ENCODE measurements around the gene CMC1.
"Not testable (repeated sequence)": the region's sequence is repeated elsewhere in the genome, so short reads cannot be mapped to it uniquely, and the experiment has no call there.

The CMC1 gene, protein sequence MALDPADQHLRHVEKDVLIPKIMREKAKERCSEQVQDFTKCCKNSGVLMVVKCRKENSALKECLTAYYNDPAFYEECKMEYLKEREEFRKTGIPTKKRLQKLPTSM

DNA sequence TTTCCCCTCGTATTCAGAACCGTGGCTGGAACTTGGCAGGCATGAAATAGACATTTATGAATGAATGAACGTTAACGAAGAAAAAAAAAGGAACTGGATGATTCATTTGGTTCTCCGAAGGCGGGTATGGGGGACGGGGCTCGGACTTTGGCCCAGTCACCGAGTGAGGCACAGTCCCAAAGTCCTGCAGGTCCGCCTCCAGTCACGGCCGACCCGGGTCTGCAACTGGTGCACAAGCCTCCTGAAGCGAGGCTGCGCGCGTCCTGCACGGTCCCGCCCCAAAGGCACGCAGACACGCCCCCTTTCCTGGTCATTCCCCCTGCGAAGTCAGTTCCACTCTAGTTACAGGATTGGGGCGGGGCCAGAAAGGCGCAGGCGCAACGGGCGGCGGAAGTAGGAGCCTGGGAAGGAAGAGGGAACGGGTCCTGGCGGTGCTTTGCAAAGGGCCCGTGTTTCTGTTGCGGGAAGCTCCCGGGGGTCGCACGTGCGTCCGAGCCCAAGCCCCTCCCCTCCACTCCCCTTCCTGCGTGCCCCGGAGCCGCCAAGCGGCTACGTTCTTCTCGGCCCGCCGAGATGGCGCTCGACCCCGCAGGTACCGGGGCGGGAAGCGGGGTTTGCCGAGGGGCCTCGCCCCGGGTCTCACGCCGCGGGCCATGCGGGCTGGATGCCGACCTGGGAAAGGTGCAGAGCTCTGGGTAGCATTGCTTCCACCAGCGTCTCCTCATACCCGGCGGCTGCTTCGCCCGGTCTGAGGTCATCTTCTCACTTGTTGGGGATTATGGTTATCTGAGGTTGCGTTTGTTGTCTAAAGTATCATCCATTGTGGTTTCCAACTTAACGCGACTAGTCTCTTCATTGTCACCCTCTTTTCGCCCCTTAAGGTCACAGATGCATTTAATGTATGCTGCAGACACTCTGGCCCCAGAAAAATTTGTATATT, at the start of gene CMC1:
Gene CMC1, plus strand, starts transcription at position 399 of the 940 bp plus-strand sequence. Its CDS starts 175 bp downstream, at position 574.
- DNase-seq (ENCODE audit: low read depth in 2 of 2, low spot score in 1 of 2): peak; percentile 84

DNA sequence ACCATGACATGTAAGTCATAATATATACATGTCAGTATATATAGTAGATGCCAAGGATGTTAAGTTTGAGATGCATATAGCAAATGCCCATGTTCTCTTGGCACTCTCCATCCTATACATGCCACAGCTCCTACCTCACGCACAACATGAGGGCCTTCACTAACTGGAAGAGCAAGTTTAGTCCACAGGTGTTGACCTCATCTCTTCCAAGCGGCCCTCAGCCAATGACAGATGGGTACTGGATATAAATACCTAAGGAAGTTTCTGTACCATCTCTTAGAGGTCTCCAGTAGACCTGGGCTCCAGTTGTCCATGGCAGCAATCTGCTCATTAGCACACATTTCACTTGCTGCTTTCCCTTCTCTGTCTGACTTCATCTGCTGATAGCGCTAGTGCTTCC, 43.3 kb upstream of the CMC1 start:
- DNase-seq (ENCODE audit: low read depth in 2 of 2, low spot score in 1 of 2): no peak

DNA sequence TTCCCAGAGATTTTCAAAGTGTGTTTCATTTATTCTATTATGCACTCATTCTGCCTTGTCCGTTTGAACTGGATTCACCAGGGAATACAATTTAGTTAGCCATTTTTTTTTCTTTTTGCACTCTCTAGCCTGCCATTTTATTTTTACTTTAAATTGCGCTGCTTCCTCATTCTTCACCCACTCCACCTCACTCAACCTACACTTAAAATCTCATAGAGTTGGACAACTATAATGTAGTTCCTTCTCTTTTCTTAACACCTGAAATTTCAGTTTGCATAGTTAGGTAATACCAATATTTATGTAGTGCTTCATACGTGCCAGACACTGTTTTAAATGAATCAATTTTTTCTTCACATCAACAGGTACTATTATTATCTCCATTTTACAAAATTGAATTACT, 42.4 kb upstream of the CMC1 start:
- DNase-seq (ENCODE audit: low read depth in 2 of 2, low spot score in 1 of 2): no peak

DNA sequence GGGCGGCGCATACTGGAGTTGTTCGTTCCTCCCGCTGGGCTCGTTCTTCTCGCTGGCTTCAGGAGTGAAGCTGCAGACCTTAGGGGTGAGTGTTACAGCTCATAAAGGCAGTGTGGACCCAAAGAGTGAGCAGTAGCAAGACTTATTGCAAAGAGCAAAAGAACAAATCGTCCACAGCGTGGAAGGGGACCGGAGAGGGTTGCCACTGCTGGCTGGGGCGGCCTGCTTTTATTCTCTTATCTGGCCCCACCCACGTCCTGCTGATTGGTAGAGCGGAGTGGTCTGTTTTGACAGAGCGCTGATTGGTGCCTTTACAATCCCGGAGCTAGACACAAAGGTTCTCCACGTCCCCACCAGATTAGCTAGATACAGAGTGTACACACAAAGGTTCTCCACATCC, 41.8 kb upstream of the CMC1 start:
- DNase-seq (ENCODE audit: low read depth in 2 of 2, low spot score in 1 of 2): not testable (repeated sequence)

DNA sequence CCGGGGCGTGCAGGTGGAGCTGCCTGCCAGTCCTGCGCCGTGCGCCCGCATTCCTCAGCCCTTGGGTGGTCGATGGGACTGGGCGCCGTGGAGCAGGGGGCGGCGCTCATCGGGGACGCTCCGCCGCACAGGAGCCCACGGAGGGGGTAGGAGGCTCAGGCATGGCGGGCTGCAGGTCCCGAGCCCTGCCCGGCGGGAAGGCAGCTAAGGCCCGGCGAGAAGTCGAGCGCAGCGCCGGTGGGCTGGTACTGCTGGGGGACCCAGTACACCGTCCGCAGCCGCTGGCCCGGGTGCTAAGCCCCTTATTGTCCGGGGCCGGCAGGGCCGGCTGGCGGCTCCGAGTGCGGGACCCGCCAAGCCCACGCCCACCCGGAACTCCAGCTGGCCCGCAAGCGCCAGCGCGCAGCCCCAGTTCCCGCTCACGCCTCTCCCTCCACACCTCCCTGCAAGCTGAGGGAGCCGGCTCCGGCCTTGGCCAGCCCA, 41.0 kb upstream of the CMC1 start:
- not testable (repeated sequence) for DNase-seq (ENCODE audit: low read depth in 2 of 2, low spot score in 1 of 2)

DNA sequence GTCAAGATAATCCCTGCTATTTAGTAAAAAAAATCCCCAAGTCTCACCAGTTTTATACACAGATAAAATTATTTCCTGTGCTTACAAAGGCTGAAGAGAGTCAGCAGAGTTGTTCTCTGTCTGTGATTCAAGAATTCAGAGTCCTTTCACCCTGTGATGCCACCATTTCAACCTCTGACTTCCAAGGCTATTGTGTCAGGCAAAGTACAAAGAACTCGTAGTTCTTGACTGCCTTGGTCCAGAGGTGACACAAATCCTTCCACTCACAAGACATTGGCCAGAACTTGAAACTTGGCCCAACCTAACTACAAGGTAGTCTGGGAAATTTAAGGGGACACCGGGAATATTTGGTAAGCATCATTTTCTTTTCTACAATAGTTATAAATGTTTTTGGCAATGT, 34.9 kb upstream of the CMC1 start:
- DNase-seq (ENCODE audit: low read depth in 2 of 2, low spot score in 1 of 2): no peak

DNA sequence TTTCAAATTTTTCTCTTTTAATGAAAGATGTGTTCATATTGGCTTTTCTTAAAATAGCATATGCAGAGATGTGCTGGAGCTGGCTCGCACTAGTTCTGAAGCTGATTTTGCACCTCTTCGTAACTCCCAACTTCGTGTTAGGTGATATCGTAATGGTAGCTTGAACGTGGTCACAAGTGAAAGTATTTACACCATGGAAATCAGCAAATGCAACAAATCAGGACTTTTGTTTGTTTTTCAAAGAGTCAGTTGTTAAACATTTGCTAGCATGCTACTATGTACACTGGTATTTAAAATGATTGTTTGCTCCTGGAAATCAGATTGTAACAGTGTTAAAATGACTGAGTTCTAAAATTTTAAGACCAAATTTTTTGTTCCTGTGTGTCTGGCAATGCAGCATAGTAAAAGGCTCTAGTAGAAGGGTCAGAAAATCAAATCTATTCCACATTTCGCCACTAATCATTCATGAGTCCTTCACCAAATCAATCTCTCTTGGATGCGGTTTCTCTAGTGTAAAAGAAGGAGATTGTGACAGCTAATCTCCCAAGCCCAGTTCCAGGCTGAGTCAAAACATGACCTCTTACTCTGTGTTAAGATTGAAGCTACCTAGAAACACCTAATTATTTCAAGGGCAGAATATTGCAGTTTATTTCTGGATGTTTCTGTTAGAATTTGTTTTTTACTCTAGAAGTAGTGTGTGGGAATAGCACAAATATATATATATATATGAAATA, 34.3 kb upstream of the CMC1 start:
- no peak for DNase-seq (ENCODE audit: low read depth in 2 of 2, low spot score in 1 of 2)

DNA sequence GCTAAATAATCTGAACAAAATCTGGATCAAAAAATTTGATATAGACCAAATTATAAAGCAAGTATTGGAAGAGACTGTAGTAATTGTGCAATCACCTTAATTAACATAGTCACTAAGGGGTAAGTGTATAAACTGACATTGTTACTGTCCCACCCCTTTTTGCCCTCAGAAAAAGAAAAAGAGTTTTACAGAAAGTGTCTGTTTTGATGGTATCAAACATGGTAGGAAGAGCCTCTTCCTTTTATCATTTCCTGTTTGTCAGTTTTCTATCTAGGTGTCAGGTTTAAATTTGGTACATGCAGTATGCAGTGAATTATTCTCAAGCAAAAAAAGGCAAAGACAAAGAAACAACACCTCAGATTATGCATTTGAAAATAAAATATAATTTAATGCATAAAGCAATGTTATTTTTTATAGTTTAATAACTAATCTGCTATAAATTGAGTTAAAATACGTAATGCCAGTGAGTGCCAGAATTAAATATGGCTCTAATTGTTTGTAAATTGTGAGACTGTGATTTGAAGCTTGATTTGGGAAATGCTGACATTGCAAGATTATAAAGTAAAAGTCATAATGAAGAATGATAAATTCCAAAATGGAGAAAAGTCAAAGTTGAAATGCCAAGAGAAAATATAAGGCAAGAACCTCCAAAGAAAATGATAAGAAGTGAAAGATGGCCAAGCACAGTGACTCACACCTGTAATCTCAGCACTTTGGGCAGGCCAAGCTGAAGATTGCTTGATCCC, 30.3 kb upstream of the CMC1 start:
- no peak for DNase-seq (ENCODE audit: low read depth in 2 of 2, low spot score in 1 of 2)

DNA sequence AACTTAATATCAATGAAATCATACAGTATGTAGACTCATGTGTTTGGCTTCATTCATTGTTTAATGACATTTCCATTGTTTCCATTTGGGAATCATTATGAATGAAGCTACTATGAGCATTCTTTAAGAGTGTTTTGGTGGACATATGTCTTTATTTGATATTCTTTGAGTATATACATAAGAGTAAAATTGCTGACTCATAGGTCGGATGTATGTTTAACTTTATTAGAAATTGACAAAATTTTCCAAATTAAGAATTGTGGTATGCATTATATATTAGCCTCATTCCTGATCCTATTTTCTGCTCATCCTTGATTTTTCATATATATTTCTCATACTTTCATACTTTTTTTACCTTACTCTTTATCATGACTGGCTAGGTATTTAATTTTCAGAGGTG, 28.7 kb upstream of the CMC1 start:
- DNase-seq (ENCODE audit: low read depth in 2 of 2, low spot score in 1 of 2): no peak

DNA sequence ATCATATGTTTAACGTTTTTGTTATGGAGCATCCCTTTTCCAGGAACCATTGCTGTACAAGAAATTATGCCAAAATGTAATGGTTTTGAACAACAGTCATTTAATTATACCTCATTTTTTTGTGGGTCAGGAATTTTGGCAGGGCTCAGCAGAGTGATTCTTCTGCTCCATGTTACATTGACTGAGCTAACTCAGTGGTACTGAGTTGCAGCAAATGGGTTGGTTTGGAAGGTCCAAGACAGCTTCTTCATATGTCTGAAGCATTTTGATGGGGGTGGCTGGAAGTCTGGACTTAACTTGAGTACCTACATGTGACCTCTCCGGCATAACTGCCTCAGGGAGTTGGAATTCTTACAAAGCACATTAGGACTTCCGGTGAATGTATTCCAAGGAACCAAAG, 26.0 kb upstream of the CMC1 start:
- no peak for DNase-seq (ENCODE audit: low read depth in 2 of 2, low spot score in 1 of 2)

DNA sequence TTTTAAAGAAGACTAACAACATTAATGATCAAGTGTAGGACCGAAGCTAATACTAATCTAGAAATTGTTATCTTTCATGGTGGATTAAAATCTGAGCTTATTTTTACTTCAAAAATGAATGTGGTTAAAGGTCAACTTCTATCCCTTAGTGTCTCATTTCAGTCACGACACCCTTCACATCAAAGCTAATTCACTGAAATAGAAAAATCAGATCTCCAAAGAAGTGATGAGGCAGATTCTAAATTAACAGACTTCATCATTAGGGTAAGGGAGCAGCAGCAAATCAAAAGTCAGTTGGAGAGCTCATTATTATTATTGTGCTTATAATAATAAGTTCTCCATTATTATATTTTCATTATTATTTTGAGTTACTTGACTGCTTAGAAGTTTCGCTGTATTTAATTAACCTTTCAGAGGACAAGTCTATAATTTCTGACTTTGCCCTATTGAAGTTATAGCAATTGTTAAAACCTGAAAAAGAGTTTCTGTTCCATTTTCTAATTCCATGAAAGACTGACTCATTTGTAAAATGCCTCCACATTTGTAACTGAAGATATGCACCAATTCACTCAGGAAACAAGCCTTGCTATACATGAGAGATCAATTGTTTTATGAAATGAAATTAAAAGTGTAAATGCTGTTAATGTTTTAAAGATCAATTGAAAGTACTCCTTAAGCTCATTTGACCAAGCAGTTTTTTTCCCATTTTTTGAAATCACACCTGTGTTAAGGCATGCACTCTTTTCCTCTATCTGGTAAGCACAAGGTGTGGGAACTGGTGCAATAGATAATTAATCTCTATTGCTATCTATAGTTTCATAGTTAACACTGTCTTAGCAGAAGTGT, 23.1 kb upstream of the CMC1 start:
- no peak for DNase-seq (ENCODE audit: low read depth in 2 of 2, low spot score in 1 of 2)

DNA sequence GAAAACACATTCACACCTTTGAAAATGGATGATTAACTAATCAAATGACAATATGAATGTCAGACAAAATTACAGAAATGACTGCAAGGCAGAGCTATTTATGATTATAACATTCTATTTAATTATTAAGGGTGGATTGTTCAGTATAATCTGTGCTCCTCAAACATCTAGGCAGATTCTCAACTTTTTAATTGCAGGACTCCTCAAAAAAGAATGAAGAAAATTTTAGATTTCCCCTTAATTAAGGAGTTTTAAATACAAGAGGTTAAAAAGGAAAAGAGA, 22.6 kb upstream of the CMC1 start:
- no peak for DNase-seq (ENCODE audit: low read depth in 2 of 2, low spot score in 1 of 2)

DNA sequence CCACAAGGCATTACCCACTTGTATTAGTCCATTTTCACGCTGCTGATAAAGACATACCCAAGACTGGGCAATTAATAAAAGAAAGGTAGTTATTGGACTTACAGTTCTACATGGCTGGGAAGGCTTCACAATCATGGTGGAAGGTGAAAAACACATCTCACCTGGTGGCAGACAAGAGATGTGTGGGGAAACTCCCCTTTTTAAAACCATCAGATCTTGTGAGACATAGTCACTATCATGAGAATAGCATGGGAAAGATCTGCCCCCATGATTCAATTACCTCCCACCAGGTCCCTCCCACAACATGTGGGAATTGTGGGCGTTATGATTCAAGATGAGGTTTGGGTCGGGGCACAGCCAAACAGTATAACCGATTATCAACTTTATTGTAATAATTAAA, 17.0 kb upstream of the CMC1 start:
- no peak for DNase-seq (ENCODE audit: low read depth in 2 of 2, low spot score in 1 of 2)

DNA sequence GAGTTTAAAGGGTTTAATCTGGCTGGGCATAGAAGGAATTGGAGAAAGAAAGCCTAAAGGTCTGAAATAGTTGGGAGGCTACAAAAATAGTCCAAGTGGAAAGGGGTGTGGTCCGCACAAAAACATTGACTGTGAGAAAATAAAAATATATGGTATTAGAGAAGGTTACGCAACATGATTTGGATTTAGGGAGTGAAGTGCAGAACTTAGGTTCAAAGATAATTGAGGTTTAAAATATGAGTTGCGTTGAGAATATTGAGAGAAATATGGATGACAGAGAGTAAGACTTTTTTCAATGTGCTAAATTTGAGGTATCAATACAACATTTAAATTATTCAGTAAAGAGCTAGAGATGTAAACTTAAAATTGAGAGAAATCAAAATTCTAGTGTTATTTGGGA, 15.4 kb upstream of the CMC1 start:
- no peak for DNase-seq (ENCODE audit: low read depth in 2 of 2, low spot score in 1 of 2)

DNA sequence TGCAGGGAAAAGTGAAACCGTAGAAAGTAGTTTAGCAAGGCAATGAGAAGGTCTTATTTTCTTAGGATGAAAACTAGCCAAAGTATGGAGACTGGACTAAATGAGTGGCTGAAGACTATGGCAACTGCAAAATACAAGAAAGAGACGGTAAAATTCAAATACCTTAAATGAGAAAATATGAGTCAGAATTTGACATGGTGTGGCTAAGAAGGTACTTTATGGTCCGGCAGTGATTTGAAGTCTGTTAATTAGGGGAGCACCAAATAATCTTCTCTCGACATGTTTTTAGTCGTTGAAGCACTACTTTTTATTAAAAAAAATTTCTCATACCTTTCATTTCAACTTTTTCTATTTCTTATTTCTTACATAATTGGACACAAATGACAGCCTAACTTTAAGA, 12.8 kb upstream of the CMC1 start:
- DNase-seq (ENCODE audit: low read depth in 2 of 2, low spot score in 1 of 2): no peak

DNA sequence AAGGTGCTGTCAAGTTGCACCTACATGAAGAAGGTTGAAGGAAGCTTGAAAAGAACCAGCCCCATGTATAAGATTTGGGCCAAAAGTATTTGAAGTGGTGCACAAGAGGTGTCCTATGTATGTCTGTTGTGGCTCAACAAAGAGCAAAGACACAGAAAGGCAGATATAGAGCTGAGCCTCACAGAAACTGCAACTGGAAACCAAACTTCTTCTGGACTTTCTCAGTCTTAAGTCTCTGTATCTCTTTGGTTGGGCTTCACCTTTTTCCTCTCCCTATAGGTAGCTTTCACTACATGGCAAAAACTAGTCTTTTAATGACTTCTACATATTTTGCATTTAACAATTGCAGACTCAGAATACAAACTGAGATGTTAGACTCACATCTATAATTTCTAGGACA, 8.8 kb upstream of the CMC1 start:
- DNase-seq (ENCODE audit: low read depth in 2 of 2, low spot score in 1 of 2): no peak

DNA sequence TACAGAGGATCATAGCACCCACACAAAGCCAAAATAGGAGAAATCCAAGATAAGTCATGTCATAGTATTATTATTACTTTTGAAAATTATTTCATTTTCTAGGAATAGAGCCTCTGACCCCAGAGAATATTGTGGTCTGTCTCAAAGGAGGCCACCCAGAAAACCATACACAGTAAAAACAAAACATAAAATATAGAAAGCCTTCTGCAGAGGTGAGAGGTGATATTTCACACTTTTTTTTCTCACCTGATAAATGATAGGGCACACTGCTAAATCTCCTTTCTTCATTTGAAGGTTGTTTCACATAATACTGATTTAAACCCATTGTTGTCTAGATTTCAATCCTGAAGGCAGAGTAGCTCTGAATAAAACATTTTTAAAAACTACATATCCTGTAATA, 7.0 kb upstream of the CMC1 start:
- DNase-seq (ENCODE audit: low read depth in 2 of 2, low spot score in 1 of 2): no peak

DNA sequence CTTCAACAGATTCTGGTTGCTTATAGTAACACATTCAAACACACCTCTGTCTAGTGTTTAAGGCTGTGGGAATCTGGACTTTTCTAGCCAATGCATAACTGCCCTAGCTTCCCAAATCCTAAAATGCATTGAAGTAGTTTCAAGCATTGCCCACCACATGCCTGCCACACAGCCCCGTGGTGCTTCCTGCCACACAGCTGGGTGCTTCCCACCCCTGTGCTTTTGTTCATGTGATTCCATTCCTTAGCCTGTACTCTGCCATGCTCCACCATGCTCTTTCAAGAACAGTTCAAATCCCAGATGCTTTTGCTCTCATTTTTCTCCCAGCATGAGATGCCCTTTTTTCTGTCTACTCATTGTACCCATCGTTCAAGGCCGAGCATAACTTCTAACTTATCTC, 2.3 kb upstream of the CMC1 start:
- DNase-seq (ENCODE audit: low read depth in 2 of 2, low spot score in 1 of 2): no peak

DNA sequence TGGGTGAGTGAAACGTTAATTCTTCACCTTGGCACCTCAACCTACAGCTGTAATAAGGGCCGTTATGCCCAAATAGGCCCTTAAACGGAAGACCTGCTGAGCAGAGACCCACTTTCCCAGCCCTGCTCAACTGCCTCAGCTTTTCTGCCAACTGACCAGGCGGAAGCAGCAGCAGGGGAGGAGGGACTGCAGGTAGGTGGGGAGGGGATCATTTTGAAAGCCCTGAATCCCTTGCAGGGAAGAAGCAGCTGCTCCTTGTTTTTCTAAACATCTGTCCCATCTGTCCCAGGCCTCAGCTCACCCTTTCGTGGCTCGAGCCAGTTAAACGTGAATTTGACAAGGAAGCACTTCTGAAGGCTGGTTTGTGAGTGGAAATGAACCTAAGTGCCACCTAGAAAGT, 978 bp upstream of the CMC1 start:
- no peak for DNase-seq (ENCODE audit: low read depth in 2 of 2, low spot score in 1 of 2)

DNA sequence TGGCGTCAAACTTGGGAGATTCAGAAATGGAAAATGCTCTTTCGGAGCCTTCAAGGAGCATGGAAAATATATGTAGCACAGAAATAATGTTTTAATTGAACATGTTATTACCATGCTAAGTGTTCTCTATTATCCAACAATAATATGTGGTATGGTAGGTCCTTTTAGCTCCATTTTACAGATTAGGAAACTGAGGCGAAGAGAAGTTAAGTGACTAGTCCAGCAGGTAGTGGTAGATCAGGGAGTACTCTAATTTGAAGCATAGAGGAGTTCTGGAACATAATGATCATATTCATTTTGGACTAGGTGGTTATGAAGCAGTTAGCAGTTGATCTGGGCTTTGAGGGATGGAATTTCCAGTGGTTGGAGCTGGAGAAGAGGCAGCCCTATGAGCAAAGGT, 1.1 kb downstream of the CMC1 start:
- DNase-seq (ENCODE audit: low read depth in 2 of 2, low spot score in 1 of 2): no peak

All from stimulated activated CD8-positive, alpha-beta memory T cell treated with anti-CD3 and anti-CD28 coated beads, Interleukin-4, amount 100 ng/mL, for 4 hours (primary cell).